GM12892 (cell line): Measurements from ENCODE around the gene DIDO1.

Experiments
- POLR2A ChIP-seq: IDR thresholded peaks from 2 replicates; pipeline ENCODE4 v1.6.1; 2011; ENCODE audit warnings: low read depth, low read length, control low read depth
- POLR2AphosphoS5 ChIP-seq: IDR thresholded peaks from 2 replicates; pipeline ENCODE4 v1.6.1; 2011; ENCODE audit warnings: low read depth, low read length, control low read depth
- TAF1 ChIP-seq: IDR thresholded peaks from 2 replicates; pipeline ENCODE4 v1.6.1; 2011; ENCODE audit warnings: low read depth, mild to moderate bottlenecking, control low read depth, low read length, borderline replicate concordance

DNA sequence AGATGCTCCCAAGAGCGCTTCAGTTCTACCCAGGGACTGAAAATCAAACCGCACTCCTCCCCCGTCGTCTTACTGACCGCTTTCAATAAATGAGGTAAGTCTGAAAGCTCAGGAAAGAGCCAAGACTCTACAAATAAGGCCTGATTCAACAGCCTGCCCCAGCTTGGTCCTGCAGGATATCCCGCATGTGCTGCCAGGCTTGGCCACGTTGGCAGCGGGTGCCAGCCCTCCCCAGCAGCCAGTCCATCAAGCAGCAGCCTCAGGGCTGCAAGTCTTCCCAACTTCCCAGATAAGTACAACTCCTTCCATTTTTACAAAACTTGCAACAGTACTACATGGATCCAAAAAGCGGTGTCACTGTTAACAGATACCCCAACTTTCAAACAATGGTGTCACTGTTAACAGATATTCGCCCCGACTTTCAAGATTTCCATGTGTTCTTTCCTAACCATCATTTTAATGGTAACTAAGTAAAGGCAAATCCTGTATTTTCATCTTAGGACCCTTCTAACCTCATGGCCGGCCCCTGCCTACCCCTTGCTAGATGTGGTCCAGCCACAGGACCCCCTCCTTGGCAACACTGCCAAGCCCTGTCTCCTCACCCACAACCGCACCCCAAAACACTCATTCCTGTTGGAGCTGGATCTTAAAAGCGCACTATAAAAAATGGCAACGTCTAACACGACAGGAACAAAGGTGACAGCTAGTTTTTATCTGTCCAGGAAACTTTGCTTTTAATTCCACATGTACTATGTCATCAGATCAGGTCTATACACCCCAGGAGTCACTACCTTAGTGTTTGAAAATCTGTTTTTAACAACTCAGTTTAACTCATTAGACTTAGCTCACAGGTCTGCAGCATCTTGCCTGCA lies 28.0 kb downstream of the DIDO1 start:
- TF ChIP-seq POLR2AphosphoS5 (no peak), POLR2A (no peak), TAF1 (no peak)
